GM12892 (cell line): ENCODE results near the gene AOAH.

Source experiments
- DNase-seq: peaks from one replicate; pipeline ENCODE4 v3.0.0; 2011; ENCODE audit not compliant: insufficient read length
- FAIRE-seq: peaks from 2 replicates; lab custom pipeline; 2011; peaks lifted over from hg19 to GRCh38; lab: Jason Lieb, UNC
- POLR2A ChIP-seq: IDR thresholded peaks from 2 replicates; pipeline ENCODE4 v1.6.1; 2011; ENCODE audit warnings: low read depth, low read length, control low read depth
- POLR2AphosphoS5 ChIP-seq: IDR thresholded peaks from 2 replicates; pipeline ENCODE4 v1.6.1; 2011; ENCODE audit warnings: low read depth, low read length, control low read depth
- TAF1 ChIP-seq: IDR thresholded peaks from 2 replicates; pipeline ENCODE4 v1.6.1; 2011; ENCODE audit warnings: low read depth, mild to moderate bottlenecking, control low read depth, low read length, borderline replicate concordance

The AOAH gene

DNA sequence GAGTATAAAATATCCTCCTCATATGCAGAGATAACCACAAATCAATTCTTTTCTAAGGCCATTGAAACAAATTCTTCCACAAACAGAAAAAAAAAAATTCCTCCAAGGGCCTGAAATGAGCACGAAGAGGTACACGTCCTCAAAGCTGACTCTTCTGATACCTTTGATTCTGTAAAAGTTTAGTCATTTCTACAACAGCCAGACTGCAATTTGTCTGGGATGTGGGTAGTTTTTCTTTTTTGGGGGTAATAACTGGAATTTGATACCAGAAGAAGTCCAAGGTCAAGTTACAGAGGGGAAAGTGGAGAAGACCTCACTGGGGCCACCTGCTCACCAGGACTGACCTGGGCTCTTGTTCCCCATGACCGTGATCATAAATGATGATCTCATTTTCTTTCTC is 121.8 kb downstream of the AOAH start:
- FAIRE-seq: no peak
- DNase-seq: no peak
- TF ChIP-seq TAF1 (no peak), POLR2AphosphoS5 (no peak), POLR2A (no peak)

DNA sequence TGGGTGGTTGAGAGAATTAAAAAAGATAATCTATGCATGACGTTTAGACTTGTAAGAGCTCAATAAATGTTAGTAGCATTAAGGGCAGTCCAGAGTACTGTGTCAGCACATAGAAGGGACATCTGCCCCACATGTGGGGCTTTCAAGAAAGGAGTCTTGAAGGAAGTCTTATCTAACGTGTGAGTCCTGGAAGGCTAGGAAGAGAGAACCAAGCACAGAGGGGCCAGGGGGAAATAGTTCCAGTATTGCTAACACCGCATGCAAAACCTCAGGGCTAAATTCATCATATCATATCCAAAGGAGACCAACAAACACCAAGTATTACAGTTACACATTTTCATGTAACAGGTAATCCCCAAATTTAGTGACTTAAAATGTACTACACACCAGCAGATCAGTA is 122.7 kb downstream of the AOAH start:
- DNase-seq (no peak), FAIRE-seq (no peak)
- TF ChIP-seq POLR2A (no peak), POLR2AphosphoS5 (no peak), TAF1 (no peak)

- no peak for DNase-seq
- no peak for FAIRE-seq
- TF ChIP-seq POLR2A (no peak), POLR2AphosphoS5 (no peak), TAF1 (no peak)
Measured at GRCh38 chr7:36600869-36601530, 123.3 kb downstream of the AOAH start.

DNA sequence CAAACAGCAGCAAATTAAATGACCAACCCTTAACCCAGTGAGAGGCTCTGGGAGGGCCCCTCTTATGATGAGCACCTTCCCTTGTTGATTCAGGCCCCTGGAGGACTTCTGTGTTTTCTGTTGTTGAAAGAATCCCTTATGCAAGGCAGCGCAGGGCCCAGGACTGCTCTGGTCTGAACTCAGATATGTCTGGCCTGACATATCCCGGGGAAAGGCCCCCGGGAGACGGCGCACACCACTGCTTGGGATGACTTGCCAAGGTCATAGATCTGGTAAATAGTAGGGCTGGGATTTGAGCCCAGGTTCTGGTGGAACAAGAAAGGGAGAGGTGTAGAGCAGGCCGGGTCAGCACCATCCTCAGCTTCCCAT is 124.0 kb downstream of the AOAH start:
- TF ChIP-seq POLR2AphosphoS5: no peak
- TF ChIP-seq TAF1: no peak
- no peak for TF ChIP-seq POLR2A
- DNase-seq (no peak), FAIRE-seq (no peak)

DNA sequence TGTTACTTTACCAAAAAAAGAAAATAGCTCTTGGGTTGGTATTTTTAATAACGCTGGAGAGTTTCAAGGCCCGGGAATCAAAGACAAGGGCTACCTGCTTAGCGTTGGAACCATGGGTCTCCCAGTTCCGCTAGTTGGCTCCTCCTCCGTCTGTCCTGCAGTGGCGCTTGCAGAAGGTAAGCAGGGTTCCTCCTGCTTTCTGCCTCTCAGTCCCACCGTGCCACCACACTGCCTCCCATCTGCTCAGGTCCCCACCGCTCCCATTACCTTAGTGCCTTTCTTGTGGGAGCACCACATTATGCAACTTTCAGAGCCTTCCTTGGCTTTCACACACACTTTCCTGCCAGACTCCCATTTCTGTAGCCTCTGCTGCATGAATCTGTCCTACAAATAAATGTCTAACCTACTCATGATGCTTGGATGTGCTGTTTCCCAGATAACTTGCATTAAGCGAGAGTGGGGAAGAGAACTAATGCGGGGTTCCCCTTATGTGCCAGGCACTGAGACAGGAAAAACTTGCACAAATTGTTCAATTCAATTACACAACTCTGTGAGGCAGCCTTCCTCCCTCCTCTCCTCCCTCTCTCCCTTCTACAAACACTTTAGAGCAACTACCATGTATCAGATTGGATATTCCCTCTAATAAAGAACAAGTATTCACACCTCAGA is 124.5 kb downstream of the AOAH start:
- TF ChIP-seq POLR2A (no peak), TAF1 (no peak), POLR2AphosphoS5 (no peak)
- FAIRE-seq: no peak

GRCh38 chr7:36598054-36598674 is 126.1 kb downstream of the AOAH start:
- no peak for FAIRE-seq
- no peak for TF ChIP-seq POLR2AphosphoS5
- no peak for TF ChIP-seq TAF1
- no peak for TF ChIP-seq POLR2A
- no peak for DNase-seq

More for the DNA sequence above, 124.5 kb downstream of the AOAH start:
- no peak for DNase-seq

DNA sequence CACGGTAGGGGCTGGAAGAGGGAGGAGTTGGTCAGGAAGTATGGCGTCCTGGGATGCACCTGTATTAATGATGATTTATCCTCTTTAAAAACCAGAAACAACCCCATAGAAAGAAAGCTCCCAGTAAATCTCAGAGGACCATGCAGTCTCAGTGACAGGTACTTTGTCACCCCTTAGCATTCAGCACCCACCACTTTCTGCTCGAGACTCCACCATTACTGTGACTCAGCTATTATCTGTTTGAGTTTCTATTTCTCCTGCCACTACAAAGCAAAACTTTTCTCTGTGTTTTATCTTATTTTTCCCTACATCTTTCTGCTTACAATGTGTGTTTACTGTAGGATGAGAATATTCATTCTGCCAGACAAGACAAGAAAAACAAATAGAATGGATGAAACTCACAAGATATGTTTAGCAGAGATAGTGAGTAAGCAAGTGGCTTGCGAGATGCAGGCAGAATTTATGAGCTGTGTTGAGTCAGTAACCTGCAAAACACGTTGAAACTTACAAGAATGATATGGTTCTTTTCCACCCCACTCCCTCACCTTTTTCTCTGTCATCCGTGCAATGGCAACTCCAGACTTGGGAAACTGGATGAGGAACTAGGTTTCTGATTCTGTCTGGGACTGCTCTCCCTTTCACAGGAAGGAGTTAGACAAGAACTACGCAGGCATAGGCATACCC is 127.1 kb downstream of the AOAH start:
- DNase-seq: no peak

DNA sequence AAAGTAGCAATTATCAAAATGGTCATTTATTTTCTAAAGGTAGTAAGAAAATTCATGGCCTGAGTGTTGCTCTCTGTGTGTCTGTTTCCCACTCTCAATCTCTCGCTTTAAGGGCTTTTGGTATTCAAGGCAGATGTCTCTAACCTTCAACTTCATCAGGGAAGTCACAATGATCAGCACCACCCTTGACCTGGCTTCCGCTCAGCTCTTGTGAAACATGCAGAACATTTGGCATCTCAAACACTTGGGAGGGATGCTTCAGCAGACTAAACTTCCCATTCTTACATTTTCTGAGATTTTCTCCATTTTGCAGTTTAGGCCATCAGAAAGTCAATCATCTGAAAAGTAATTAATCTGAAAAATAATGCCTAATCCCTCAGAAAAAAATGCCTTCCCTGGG is 129.8 kb downstream of the AOAH start:
- no peak for FAIRE-seq
- no peak for DNase-seq
- TF ChIP-seq POLR2A (no peak), POLR2AphosphoS5 (no peak), TAF1 (no peak)

More for the DNA sequence above, 127.1 kb downstream of the AOAH start:
- TF ChIP-seq TAF1 (no peak), POLR2A (no peak), POLR2AphosphoS5 (no peak)
- FAIRE-seq: no peak

DNA sequence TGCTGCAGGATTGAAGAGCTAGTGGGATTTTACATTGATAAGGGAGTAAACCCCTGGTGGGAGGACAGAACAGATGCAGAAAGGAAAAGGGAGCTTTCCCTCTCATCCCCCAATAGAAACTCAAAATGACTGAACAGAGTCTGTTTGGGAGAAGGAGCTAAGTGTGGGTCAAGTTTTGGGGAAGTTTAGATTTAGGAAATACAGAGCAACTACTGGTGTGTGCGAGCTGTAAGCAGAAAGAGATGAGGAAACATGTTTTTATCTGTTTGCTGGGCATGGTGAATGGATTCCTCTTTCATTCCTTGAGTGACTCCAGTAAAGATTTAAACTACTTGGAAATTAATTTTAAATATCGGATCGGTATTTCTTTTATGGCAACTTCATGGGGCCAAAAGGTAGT is 132.7 kb downstream of the AOAH start:
- TF ChIP-seq TAF1 (no peak), POLR2AphosphoS5 (no peak), POLR2A (no peak)
- no peak for FAIRE-seq

GRCh38 chr7:36589391-36589790 is 134.9 kb downstream of the AOAH start:
- DNase-seq: no peak
- no peak for FAIRE-seq

More for the DNA sequence above, 132.7 kb downstream of the AOAH start:
- no peak for DNase-seq

GRCh38 chr7:36583318-36583717 is 141.0 kb downstream of the AOAH start:
- TF ChIP-seq POLR2A (no peak), TAF1 (no peak)
- FAIRE-seq: no peak

More at GRCh38 chr7:36589391-36589790, 134.9 kb downstream of the AOAH start:
- TF ChIP-seq POLR2AphosphoS5: no peak
- no peak for TF ChIP-seq TAF1
- TF ChIP-seq POLR2A: no peak

DNA sequence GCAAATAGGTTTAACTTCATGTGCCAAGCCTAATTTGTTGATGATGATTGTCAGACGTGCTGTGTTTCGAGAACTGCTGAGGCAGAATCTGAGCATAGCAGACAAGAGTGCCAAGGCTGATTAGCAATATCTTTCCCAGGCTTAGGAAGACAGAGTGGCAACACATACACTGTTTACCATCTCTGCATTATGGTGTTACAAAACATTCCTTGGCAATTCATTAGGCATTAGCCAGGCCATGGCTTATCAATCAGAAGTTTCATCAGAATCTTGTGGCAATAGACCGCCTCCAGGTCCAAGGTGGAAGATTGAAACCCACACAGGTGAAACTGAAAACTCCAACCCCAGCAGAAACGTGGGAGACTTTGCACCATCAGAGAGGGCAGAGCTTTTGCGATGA is 148.5 kb downstream of the AOAH start:
- DNase-seq (no peak), FAIRE-seq (no peak)
- no peak for TF ChIP-seq POLR2A
- no peak for TF ChIP-seq POLR2AphosphoS5
- TF ChIP-seq TAF1: no peak

More at GRCh38 chr7:36583318-36583717, 141.0 kb downstream of the AOAH start:
- DNase-seq: no peak
